ENCODE data around the gene MS4A6E. TPM values are rescaled to one million over a fixed set of nuclear protein-coding genes. Genes with fewer than 3 reads are reported as not detected.
"Not testable (repeated sequence)": the region's sequence is repeated elsewhere in the genome, so short reads cannot be mapped to it uniquely, and the experiment has no call there.

MS4A6E gene
- total and polyA plus RNA-seq, 2 experiments from 2014 or later: not detected

- Histone ChIP-seq H3K4me2 (no peak overlapping the region), H3K9me2 (ENCODE audit: insufficient read depth) (peaks cover 9% of the 10 kb centered on the region; the same call in 1 of the 2 replicates), H3K27me3 (ENCODE audit: insufficient read depth) (no peaks in the 10 kb centered on the region), H3K79me2 (replicated peaks; ENCODE audit: insufficient read depth) (no peaks in the 10 kb centered on the region), H3K4me3 (no peak overlapping the region), H3K27ac (ENCODE audit: low read depth) (no peak overlapping the region), H3K36me3 (ENCODE audit: insufficient read depth) (no peaks in the 10 kb centered on the region; the same call in 1 of the 2 replicates), H3K4me1 (ENCODE audit: insufficient read depth) (peaks cover 7% of the 10 kb centered on the region), H2AFZ (no peak overlapping the region), H3F3A (replicated peaks; ENCODE audit: low read depth) (no peaks in the 10 kb centered on the region), H4K20me1 (replicated peaks; ENCODE audit: insufficient read depth) (no peaks in the 10 kb centered on the region)
- ATAC-seq (no peak), DNase-seq (ENCODE audit: low spot score) (no peak)
- Mint-ChIP-seq H3K9me3 (peaks cover 53% of the 10 kb centered on the region), H3K27me3 (ENCODE audit: insufficient read depth, low read depth, poor library complexity) (no peaks in the 10 kb centered on the region), H3K4me3 (no peak overlapping the region), H3K4me1 (peaks cover 10% of the 10 kb centered on the region), H3K27ac (no peak overlapping the region), H3K36me3 (ENCODE audit: low read depth) (peaks cover 52% of the 10 kb centered on the region)
- no peak for TF ChIP-seq EZH2 (IDR thresholded peaks at IDR 0.05; ENCODE audit: low read depth, unreplicated experiment)
- TF ChIP-seq ZNF114 (CRISPR knock-in tag; IDR thresholded peaks at IDR 0.05): no peak
- no peak for TF ChIP-seq JUNB (IDR thresholded peaks at IDR 0.05; ENCODE audit: unreplicated experiment)
- no peak for TF ChIP-seq STAT1 (IDR thresholded peaks at IDR 0.05; ENCODE audit: unreplicated experiment)
- TF ChIP-seq NANOG (IDR thresholded peaks at IDR 0.05; ENCODE audit: borderline replicate concordance): no peak
- no peak for TF ChIP-seq REST (IDR thresholded peaks at IDR 0.05; ENCODE audit: unreplicated experiment)
- TF ChIP-seq ZNF331 (CRISPR knock-in tag; IDR thresholded peaks at IDR 0.05; ENCODE audit: low read depth): no peak
- TF ChIP-seq ETS1 (IDR thresholded peaks at IDR 0.05): no peak
These were observed 35.2 kb downstream of the MS4A6E start for GRCh38 chr11:60362241-60362640.

- no peak overlapping the region for H2AFZ ChIP-seq
- H3K79me2 ChIP-seq (replicated peaks; ENCODE audit: insufficient read depth): no peaks in the 10 kb centered on the region
- Mint-ChIP-seq H3K4me3 (no peak overlapping the region; the same call in 1 of the 3 replicates), H3K4me1 (peaks cover 16% of the 10 kb centered on the region), H3K27ac (peak overlapping the region; percentile 16; the same call in 1 of the 2 replicates), H3K36me3 (ENCODE audit: low read depth) (peaks cover 63% of the 10 kb centered on the region), H3K9me3 (peaks cover 58% of the 10 kb centered on the region), H3K27me3 (ENCODE audit: insufficient read depth, low read depth, poor library complexity) (no peaks in the 10 kb centered on the region)
- no peaks in the 10 kb centered on the region for H3F3A ChIP-seq (replicated peaks; ENCODE audit: low read depth)
- H3K27me3 ChIP-seq (ENCODE audit: insufficient read depth): no peaks in the 10 kb centered on the region
- peaks cover 12% of the 10 kb centered on the region for H3K9me2 ChIP-seq (ENCODE audit: insufficient read depth)
- ATAC-seq (peak; percentile 88), DNase-seq (ENCODE audit: low spot score) (peak; percentile 88)
- H4K20me1 ChIP-seq (replicated peaks; ENCODE audit: insufficient read depth): no peaks in the 10 kb centered on the region
- peaks cover 11% of the 10 kb centered on the region for H3K4me1 ChIP-seq (ENCODE audit: insufficient read depth)
- peak overlapping the region; percentile 59 for H3K4me2 ChIP-seq
- H3K27ac ChIP-seq (ENCODE audit: low read depth): no peak overlapping the region; the same call in 1 of the 2 replicates
- peak overlapping the region; percentile 11 for H3K4me3 ChIP-seq
- no peaks in the 10 kb centered on the region; the same call in 1 of the 2 replicates for H3K36me3 ChIP-seq (ENCODE audit: insufficient read depth)
- TF ChIP-seq CTCF (conservative IDR thresholded peaks at IDR 0.05; ENCODE audit: low read depth in 2 of 2) (peak; percentile 76 to 86), STAT1 (IDR thresholded peaks at IDR 0.05; ENCODE audit: unreplicated experiment) (no peak)
These were observed 36.8 kb downstream of the MS4A6E start for GRCh38 chr11:60363542-60364470.

GRCh38 chr11:60366262-60366904, 39.3 kb downstream of the MS4A6E start:
- H3K9me2 ChIP-seq (ENCODE audit: insufficient read depth): peaks cover 17% of the 10 kb centered on the region
- not testable (repeated sequence) for H3K27me3 Mint-ChIP-seq (ENCODE audit: insufficient read depth, low read depth, poor library complexity); H3K27me3 ChIP-seq (ENCODE audit: insufficient read depth); H4K20me1 ChIP-seq (replicated peaks; ENCODE audit: insufficient read depth); ATAC-seq; H3K36me3 ChIP-seq (ENCODE audit: insufficient read depth); H3K79me2 ChIP-seq (replicated peaks; ENCODE audit: insufficient read depth); H3K27ac Mint-ChIP-seq; DNase-seq (ENCODE audit: low spot score); H2AFZ ChIP-seq; H3F3A ChIP-seq (replicated peaks; ENCODE audit: low read depth); H3K4me3 Mint-ChIP-seq; H3K4me3 ChIP-seq; H3K27ac ChIP-seq (ENCODE audit: low read depth)
- Mint-ChIP-seq H3K36me3 (ENCODE audit: low read depth) (peaks cover 40% of the 10 kb centered on the region), H3K9me3 (peaks cover 37% of the 10 kb centered on the region), H3K4me1 (peaks cover 16% of the 10 kb centered on the region)
- H3K4me2 ChIP-seq: 0 out of 2 replicates have a peak overlapping the region, but pooled peaks have one; percentile 45
- peaks cover 11% of the 10 kb centered on the region for H3K4me1 ChIP-seq (ENCODE audit: insufficient read depth)

Data from GM23338 (cell line).